Activated T-helper 2 cell treated with anti-CD3 and anti-CD28 coated beads, Interferon-gamma antibody, Interleukin-2, Interleukin-4, amounts not matched to agents 10 μg/mL and 5 μg/mL and 100 μg/mL, durations not matched to agents 14 hours and 24 hours and 36 hours (primary cell): ENCODE measurements around the gene MASP2. TPM values are rescaled to one million over a fixed set of nuclear protein-coding genes. Genes with fewer than 3 reads are reported as not detected.
"Not testable (repeated sequence)": the region's sequence is repeated elsewhere in the genome, so short reads cannot be mapped to it uniquely, and the experiment has no call there.

Source experiments
- DNase-seq: peaks from one replicate; pipeline ENCODE4 v3.0.0; 2021; ENCODE audit warnings: low spot score
- H3K27ac Mint-ChIP-seq: one replicate; pipeline ENCODE4 v1.8.0; 2021; ENCODE audit warnings: mixed read lengths
- H3K27me3 Mint-ChIP-seq: one replicate; pipeline ENCODE4 v1.8.0; 2021; ENCODE audit warnings: low read depth, mixed read lengths
- H3K36me3 Mint-ChIP-seq: one replicate; pipeline ENCODE4 v1.8.0; 2021; ENCODE audit warnings: low read depth, mixed read lengths
- H3K4me1 Mint-ChIP-seq: one replicate; pipeline ENCODE4 v1.8.0; 2021; ENCODE audit warnings: low read depth, mixed read lengths
- H3K4me3 Mint-ChIP-seq: one replicate; pipeline ENCODE4 v1.8.0; 2021; ENCODE audit warnings: low read depth, mild to moderate bottlenecking, moderate library complexity, mixed read lengths
- H3K9me3 Mint-ChIP-seq: one replicate; pipeline ENCODE4 v1.8.0; 2021; ENCODE audit warnings: mixed read lengths
- intact Hi-C: fragments of 100-400 bp; cut with micrococcal nuclease; formaldehyde crosslinking; loops from one replicate; pipeline ENCODE4 v1.15.1; 2023
- total RNA-seq: library from RNA; stranded (reverse); gene quantifications from 2 replicates; pipeline ENCODE4 v1.2.3, GENCODE V29; 2022

MASP2 gene
- total RNA-seq, 1 donor from 2014 or later: 0.18 TPM

- Mint-ChIP-seq H3K4me3 (no peak overlapping the region), H3K27me3 (no peaks in the 10 kb centered on the region), H3K4me1 (peaks cover 3% of the 10 kb centered on the region), H3K9me3 (no peaks in the 10 kb centered on the region), H3K36me3 (peaks cover 39% of the 10 kb centered on the region), H3K27ac (no peak overlapping the region)
- intact Hi-C loops: no loop called here
- no peak for DNase-seq
These were observed 7.6 kb upstream of the MASP2 start for GRCh38 chr1:11054666-11055065.

- H3K27ac Mint-ChIP-seq: no peak overlapping the region
- DNase-seq: no peak
- no peaks in the 10 kb centered on the region for H3K9me3 Mint-ChIP-seq
- intact Hi-C loops: no loop called here
- peaks cover 38% of the 10 kb centered on the region for H3K36me3 Mint-ChIP-seq
- H3K4me1 Mint-ChIP-seq: peaks cover 3% of the 10 kb centered on the region
- H3K4me3 Mint-ChIP-seq: no peak overlapping the region
- H3K27me3 Mint-ChIP-seq: no peaks in the 10 kb centered on the region
These were observed 7.1 kb upstream of the MASP2 start for GRCh38 chr1:11054181-11054580.

GRCh38 chr1:11053758-11054137 lies 6.7 kb upstream of the MASP2 start:
- no peak overlapping the region for H3K27ac Mint-ChIP-seq

GRCh38 chr1:11052839-11053757 lies 6.1 kb upstream of the MASP2 start:
- intact Hi-C loops: no loop called here
- no peak overlapping the region for H3K27ac Mint-ChIP-seq
- H3K36me3 Mint-ChIP-seq: peaks cover 27% of the 10 kb centered on the region
- no peaks in the 10 kb centered on the region for H3K27me3 Mint-ChIP-seq
- no peaks in the 10 kb centered on the region for H3K4me1 Mint-ChIP-seq
- no peaks in the 10 kb centered on the region for H3K9me3 Mint-ChIP-seq
- no peak overlapping the region for H3K4me3 Mint-ChIP-seq
- DNase-seq: no peak

More at GRCh38 chr1:11053758-11054137, 6.7 kb upstream of the MASP2 start:
- Mint-ChIP-seq H3K4me3 (no peak overlapping the region), H3K9me3 (no peaks in the 10 kb centered on the region), H3K27me3 (no peaks in the 10 kb centered on the region), H3K36me3 (peaks cover 34% of the 10 kb centered on the region), H3K4me1 (peaks cover 3% of the 10 kb centered on the region)
- DNase-seq: no peak
- intact Hi-C loops: no loop called here

- Mint-ChIP-seq H3K27ac (no peak overlapping the region), H3K27me3 (no peaks in the 10 kb centered on the region), H3K4me1 (no peaks in the 10 kb centered on the region), H3K4me3 (no peak overlapping the region), H3K36me3 (peaks cover 17% of the 10 kb centered on the region), H3K9me3 (no peaks in the 10 kb centered on the region)
- intact Hi-C loops: no loop called here
- no peak for DNase-seq
These were observed 4.9 kb upstream of the MASP2 start for GRCh38 chr1:11051781-11052511.

- H3K4me3 Mint-ChIP-seq, H3K27ac Mint-ChIP-seq, H3K9me3 Mint-ChIP-seq, H3K27me3 Mint-ChIP-seq, intact Hi-C loops, DNase-seq, H3K4me1 Mint-ChIP-seq, H3K36me3 Mint-ChIP-seq: not testable (repeated sequence)
These were observed 4.1 kb upstream of the MASP2 start for GRCh38 chr1:11051121-11051520.

- Mint-ChIP-seq H3K4me3 (no peak overlapping the region), H3K36me3 (no peaks in the 10 kb centered on the region), H3K27me3 (no peaks in the 10 kb centered on the region), H3K27ac (no peak overlapping the region), H3K9me3 (no peaks in the 10 kb centered on the region), H3K4me1 (no peaks in the 10 kb centered on the region)
- no peak for DNase-seq
- intact Hi-C loops: no loop called here
These were observed 821 bp downstream of the MASP2 start for GRCh38 chr1:11046270-11046566.

GRCh38 chr1:11045428-11046269 lies 1.4 kb downstream of the MASP2 start:
- Mint-ChIP-seq H3K27me3 (no peaks in the 10 kb centered on the region), H3K9me3 (no peaks in the 10 kb centered on the region), H3K36me3 (no peaks in the 10 kb centered on the region), H3K4me1 (no peaks in the 10 kb centered on the region), H3K4me3 (no peak overlapping the region), H3K27ac (no peak overlapping the region)
- intact Hi-C loops: no loop called here
- no peak for DNase-seq

GRCh38 chr1:11044849-11045427 lies 2.1 kb downstream of the MASP2 start:
- intact Hi-C loops: no loop called here
- Mint-ChIP-seq H3K4me3 (no peak overlapping the region), H3K9me3 (no peaks in the 10 kb centered on the region), H3K27me3 (no peaks in the 10 kb centered on the region), H3K36me3 (no peaks in the 10 kb centered on the region), H3K27ac (no peak overlapping the region), H3K4me1 (no peaks in the 10 kb centered on the region)
- DNase-seq: no peak

- H3K4me1 Mint-ChIP-seq: no peaks in the 10 kb centered on the region
- H3K27me3 Mint-ChIP-seq: no peaks in the 10 kb centered on the region
- no peak overlapping the region for H3K27ac Mint-ChIP-seq
- H3K36me3 Mint-ChIP-seq: no peaks in the 10 kb centered on the region
- no peak for DNase-seq
- no peaks in the 10 kb centered on the region for H3K9me3 Mint-ChIP-seq
- intact Hi-C loops: no loop called here
- H3K4me3 Mint-ChIP-seq: no peak overlapping the region
These were observed 2.8 kb downstream of the MASP2 start for GRCh38 chr1:11044086-11044848.

GRCh38 chr1:11042995-11043874 lies 3.8 kb downstream of the MASP2 start:
- Mint-ChIP-seq H3K9me3 (no peaks in the 10 kb centered on the region), H3K4me1 (no peaks in the 10 kb centered on the region), H3K27ac (no peak overlapping the region), H3K36me3 (no peaks in the 10 kb centered on the region), H3K27me3 (no peaks in the 10 kb centered on the region), H3K4me3 (no peak overlapping the region)
- DNase-seq: no peak
- intact Hi-C loops: no loop called here
